GM13977 (cell line): ENCODE data around the gene CD14.

Experiments used
- DNase-seq: peaks from one replicate; pipeline ENCODE4 v3.0.0; 2012; ENCODE audit warnings: low spot score
- CTCF ChIP-seq: IDR thresholded peaks from 2 replicates; pipeline ENCODE4 v1.5.1; 2012; ENCODE audit warnings: mild to moderate bottlenecking, control low read depth; ENCODE audit not compliant: insufficient read depth; ENCODE audit errors: extremely low read depth, missing control alignments
- in situ Hi-C: fragments of 300-500 bp; cut with MboI; formaldehyde crosslinking; loops from one replicate; pipeline ENCODE4 v1.12.0; 2022; ENCODE audit warnings: low sequenced_read_pairs, low pct_unique_long_range_greater_than_20kb, mixed read lengths, inconsistent platforms; ENCODE audit not compliant: unreplicated experiment

CD14 gene

GRCh38 chr5:140588311-140589070, 44.5 kb downstream of the CD14 start:
- in situ Hi-C loops = no loop called here
- no peak for DNase-seq
- no peak for TF ChIP-seq CTCF

GRCh38 chr5:140587495-140587894, 45.5 kb downstream of the CD14 start:
- in situ Hi-C loops = no loop called here
- no peak for TF ChIP-seq CTCF
- no peak for DNase-seq
